ENCODE measurements around the gene RTN4R. TPM values are rescaled to one million over a fixed set of nuclear protein-coding genes. Genes with fewer than 3 reads are reported as not detected.

Gene RTN4R
- total and polyA plus RNA-seq, 2 of the 4 experiments (the other 2 are of a cell fraction): 0.18 to 0.94 TPM

- Histone ChIP-seq H3K36me3 (ENCODE audit: control insufficient read depth, insufficient read depth, low read length) (no peaks in the 10 kb centered on the region), H2AK9ac (replicated peaks; ENCODE audit: low read depth, low read length, poor library complexity) (no peak overlapping the region), H3K4ac (ENCODE audit: low read depth, low read length) (no peak overlapping the region), H2BK20ac (ENCODE audit: low read depth, low read length) (no peak overlapping the region), H2BK15ac (ENCODE audit: low read depth, low read length) (no peak overlapping the region), H2AK5ac (ENCODE audit: low read depth, low read length) (no peak overlapping the region), H3K9ac (ENCODE audit: low read depth, low read length) (no peak overlapping the region), H3K9me3 (ENCODE audit: control insufficient read depth, insufficient read depth, low read length) (peaks cover 6% of the 10 kb centered on the region), H4K20me1 (ENCODE audit: insufficient read depth, low read length) (0 out of 2 replicates have a peak, but pooled peaks cover 7% of the 10 kb centered on the region), H2BK120ac (ENCODE audit: low read depth, low read length) (no peak overlapping the region), H3K4me2 (ENCODE audit: low read depth, low read length) (no peak overlapping the region), H4K91ac (ENCODE audit: insufficient read depth, low read depth, low read length) (no peak overlapping the region), H3K18ac (ENCODE audit: low read depth, low read length) (no peak overlapping the region), H3K4me1 (ENCODE audit: control insufficient read depth, insufficient read depth, low read length) (no peaks in the 10 kb centered on the region), H3K79me1 (ENCODE audit: low read depth in 1 of 2, low read length in 2 of 2) (no peaks in the 10 kb centered on the region), H3K27me3 (ENCODE audit: control insufficient read depth, insufficient read depth, low read length) (peaks cover 20% of the 10 kb centered on the region; the same call in 1 of the 2 replicates), H3K9me1 (ENCODE audit: insufficient read depth, low read length) (peaks cover 5% of the 10 kb centered on the region; the same call in 1 of the 2 replicates), H3K4me3 (ENCODE audit: insufficient read depth, low read depth, low read length) (no peak overlapping the region), H3K56ac (ENCODE audit: extremely low read depth, insufficient read depth, low read length) (no peak overlapping the region), H4K5ac (ENCODE audit: low read depth, low read length) (no peak overlapping the region), H2BK5ac (ENCODE audit: low read depth, low read length, poor library complexity, severe bottlenecking) (no peak overlapping the region), H3K23ac (ENCODE audit: low read depth, low read length) (no peak overlapping the region), H3K27ac (ENCODE audit: insufficient read depth, low read length) (no peak overlapping the region), H2AFZ (replicated peaks; ENCODE audit: low read length, poor library complexity) (no peak overlapping the region), H3K14ac (replicated peaks; ENCODE audit: low read depth, low read length) (no peak overlapping the region), H4K8ac (ENCODE audit: low read depth in 2 of 2, low read length in 2 of 2) (no peak overlapping the region)
- WGBS, 2 experiments (ENCODE audit: extremely low coverage in 2 of 2, insufficient read length in 1 of 2): 88% methylated on average over 1 of the region's 3 CpGs; no CpG with 5 or more reads in 1 of the 2 experiments
- ChIA-PET CTCF (no interaction called here), POLR2A (ENCODE audit: unreplicated experiment) (no interaction called here)
- no peak for DNase-seq
- no peak for ATAC-seq (ENCODE audit: low read depth)
- in situ Hi-C loops (cut with MboI; ENCODE audit: low sequenced_read_pairs) (no loop called here), intact Hi-C loops (cut with micrococcal nuclease) (no loop called here), dilution Hi-C loops (cut with HindIII; ENCODE audit: low sequenced_read_pairs, unreplicated experiment) (no loop called here)
- no peak for TF ChIP-seq FOS (IDR thresholded peaks at IDR 0.05; ENCODE audit: low read depth, low read length)
- TF ChIP-seq USF2 (IDR thresholded peaks at IDR 0.05; ENCODE audit: low read depth, low read length): no peak
- no peak for TF ChIP-seq RCOR1 (IDR thresholded peaks at IDR 0.05; ENCODE audit: insufficient replicate concordance, low read length)
- TF ChIP-seq BHLHE40 (IDR thresholded peaks at IDR 0.05; ENCODE audit: low read depth, low read length): no peak
- no peak for TF ChIP-seq POLR2A (IDR thresholded peaks at IDR 0.05; ENCODE audit: low read depth, low read length)
- TF ChIP-seq MXI1 (IDR thresholded peaks at IDR 0.05; ENCODE audit: borderline replicate concordance, low read depth, low read length): no peak
- TF ChIP-seq ELK1 (IDR thresholded peaks at IDR 0.05; ENCODE audit: borderline replicate concordance, low read depth, low read length): no peak
- no peak for TF ChIP-seq CTCF (conservative IDR thresholded peaks at IDR 0.05; ENCODE audit: low read depth, low read length)
- no peak for TF ChIP-seq NFE2L2 (IDR thresholded peaks at IDR 0.05; ENCODE audit: low read depth, low read length)
- TF ChIP-seq CHD1 (IDR thresholded peaks at IDR 0.05; ENCODE audit: low read depth, low read length): no peak
- no peak for TF ChIP-seq RFX5 (IDR thresholded peaks at IDR 0.05; ENCODE audit: low read depth, low read length)
- no TSS peak for BruUV-seq (replicated peaks)
These were observed 43.9 kb downstream of the RTN4R start for GRCh38 chr22:20224256-20224626.

Data from IMR-90 (cell line).